ENCODE results near the gene GNA15.

GRCh38 chr19:3163230-3163886 is 27.5 kb downstream of the GNA15 start:
- peak; percentile 96 for TF ChIP-seq CTCF (IDR thresholded peaks at IDR 0.05; ENCODE audit: low read depth, low read length)
- no peak for TF ChIP-seq EZH2phosphoT487 (IDR thresholded peaks at IDR 0.05; ENCODE audit: low read depth)

Measured in OCI-LY3 (cell line).